ENCODE measurements around the gene RUNX3. TPM values are rescaled to one million over a fixed set of nuclear protein-coding genes. Genes with fewer than 3 reads are reported as not detected.

RUNX3 gene
- total and polyA plus RNA-seq, 2 of the 8 experiments (the other 6 are each of a cell fraction or from before 2014, with no cell fraction given): 0.62 to 0.82 TPM

GRCh38 chr1:24957808-24958752 is 28.0 kb upstream of the RUNX3 start (continued):
- TF ChIP-seq BACH1 (IDR thresholded peaks at IDR 0.05; ENCODE audit: low read length): no peak
- no peak for TF ChIP-seq NANOG (IDR thresholded peaks at IDR 0.05; ENCODE audit: insufficient read depth, low read depth, low read length, poor library complexity, severe bottlenecking)
- no peak for TF ChIP-seq SIX5 (IDR thresholded peaks at IDR 0.05; ENCODE audit: low read depth, low read length)
- TF ChIP-seq SIRT6 (IDR thresholded peaks at IDR 0.05; ENCODE audit: low read length): no peak
- no peak; the same call in 1 of the 2 replicates for TF ChIP-seq KDM1A (IDR thresholded peaks at IDR 0.05; ENCODE audit: borderline replicate concordance, low read length)
- no peak for TF ChIP-seq EGR1 (IDR thresholded peaks at IDR 0.05; ENCODE audit: borderline replicate concordance, low read depth, low read length)
- no peak for TF ChIP-seq E2F6 (IDR thresholded peaks at IDR 0.05)

All from H1 (cell line).